Measurements from ENCODE around the gene TIGD3. TPM values are rescaled to one million over a fixed set of nuclear protein-coding genes. Genes with fewer than 3 reads are reported as not detected.

Gene TIGD3
- total RNA-seq, 1 donor from 2014 or later: 1.2 TPM

DNA sequence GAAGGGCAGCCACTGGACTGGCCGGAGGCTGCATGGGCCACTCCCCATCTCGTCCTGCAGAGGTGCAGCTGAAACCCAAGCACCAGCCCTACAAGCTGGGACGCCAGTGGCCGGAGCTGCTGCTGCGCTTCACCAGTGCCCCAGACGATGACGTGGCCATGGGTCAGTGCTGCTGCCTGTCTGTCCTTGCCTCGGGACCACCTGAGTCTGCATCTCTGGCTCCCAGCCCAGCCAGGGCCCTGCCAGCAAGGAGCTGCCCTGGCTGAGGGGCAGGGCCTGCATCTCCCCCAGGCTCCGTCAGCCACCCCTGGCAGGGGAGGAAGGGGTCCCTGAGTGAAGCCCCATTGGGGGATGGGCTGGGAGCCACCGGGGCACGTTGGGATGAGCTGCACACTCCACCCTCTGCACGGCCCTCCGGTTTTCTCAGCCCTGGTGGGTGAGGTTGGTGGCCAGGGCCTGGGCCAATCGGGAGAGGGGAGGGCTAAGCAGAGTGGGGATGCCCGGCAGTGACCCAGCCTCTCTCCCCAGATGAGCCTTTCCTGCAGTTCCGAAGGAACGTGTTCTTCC lies 39.0 kb downstream of the TIGD3 start:
- no peak overlapping the region for H3K4me3 Mint-ChIP-seq
- no peak overlapping the region for H3K27ac Mint-ChIP-seq

DNA sequence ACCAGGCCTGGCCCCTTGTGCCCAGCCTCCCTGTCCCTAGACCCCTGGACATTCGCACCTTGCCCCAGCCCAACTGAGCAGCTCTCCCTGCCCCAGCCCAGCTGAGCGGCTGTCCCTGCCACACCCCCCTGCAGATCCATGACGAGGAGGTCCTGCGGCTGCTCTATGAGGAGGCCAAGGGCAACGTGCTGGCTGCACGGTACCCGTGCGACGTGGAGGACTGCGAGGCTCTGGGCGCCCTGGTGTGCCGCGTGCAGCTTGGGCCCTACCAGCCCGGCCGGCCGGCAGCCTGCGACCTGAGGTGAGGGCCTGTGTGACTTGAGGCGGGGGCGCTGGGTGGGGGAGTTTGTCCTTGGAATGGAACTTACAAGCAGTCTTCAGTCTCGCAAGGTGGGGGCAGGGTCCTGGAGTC lies 39.6 kb downstream of the TIGD3 start:
- Mint-ChIP-seq H3K27me3 (no peaks in the 10 kb centered on the region), H3K27ac (no peak overlapping the region), H3K4me1 (ENCODE audit: unreplicated experiment) (peaks cover 12% of the 10 kb centered on the region), H3K4me3 (no peak overlapping the region), H3K9me3 (no peaks in the 10 kb centered on the region), H3K36me3 (no peaks in the 10 kb centered on the region)
- TF ChIP-seq, protein P1, sequence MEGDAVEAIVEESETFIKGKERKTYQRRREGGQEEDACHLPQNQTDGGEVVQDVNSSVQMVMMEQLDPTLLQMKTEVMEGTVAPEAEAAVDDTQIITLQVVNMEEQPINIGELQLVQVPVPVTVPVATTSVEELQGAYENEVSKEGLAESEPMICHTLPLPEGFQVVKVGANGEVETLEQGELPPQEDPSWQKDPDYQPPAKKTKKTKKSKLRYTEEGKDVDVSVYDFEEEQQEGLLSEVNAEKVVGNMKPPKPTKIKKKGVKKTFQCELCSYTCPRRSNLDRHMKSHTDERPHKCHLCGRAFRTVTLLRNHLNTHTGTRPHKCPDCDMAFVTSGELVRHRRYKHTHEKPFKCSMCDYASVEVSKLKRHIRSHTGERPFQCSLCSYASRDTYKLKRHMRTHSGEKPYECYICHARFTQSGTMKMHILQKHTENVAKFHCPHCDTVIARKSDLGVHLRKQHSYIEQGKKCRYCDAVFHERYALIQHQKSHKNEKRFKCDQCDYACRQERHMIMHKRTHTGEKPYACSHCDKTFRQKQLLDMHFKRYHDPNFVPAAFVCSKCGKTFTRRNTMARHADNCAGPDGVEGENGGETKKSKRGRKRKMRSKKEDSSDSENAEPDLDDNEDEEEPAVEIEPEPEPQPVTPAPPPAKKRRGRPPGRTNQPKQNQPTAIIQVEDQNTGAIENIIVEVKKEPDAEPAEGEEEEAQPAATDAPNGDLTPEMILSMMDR (conservative IDR thresholded peaks at IDR 0.05): no peak
- no peak for DNase-seq (ENCODE audit: extremely low spot score, unreplicated experiment)

More for the DNA sequence above, 39.0 kb downstream of the TIGD3 start:
- DNase-seq (ENCODE audit: extremely low spot score, unreplicated experiment): no peak
- Mint-ChIP-seq H3K9me3 (no peaks in the 10 kb centered on the region), H3K4me1 (ENCODE audit: unreplicated experiment) (peaks cover 17% of the 10 kb centered on the region), H3K36me3 (peaks cover 4% of the 10 kb centered on the region), H3K27me3 (no peaks in the 10 kb centered on the region)
- TF ChIP-seq, protein P1 (conservative IDR thresholded peaks at IDR 0.05): no peak

DNA sequence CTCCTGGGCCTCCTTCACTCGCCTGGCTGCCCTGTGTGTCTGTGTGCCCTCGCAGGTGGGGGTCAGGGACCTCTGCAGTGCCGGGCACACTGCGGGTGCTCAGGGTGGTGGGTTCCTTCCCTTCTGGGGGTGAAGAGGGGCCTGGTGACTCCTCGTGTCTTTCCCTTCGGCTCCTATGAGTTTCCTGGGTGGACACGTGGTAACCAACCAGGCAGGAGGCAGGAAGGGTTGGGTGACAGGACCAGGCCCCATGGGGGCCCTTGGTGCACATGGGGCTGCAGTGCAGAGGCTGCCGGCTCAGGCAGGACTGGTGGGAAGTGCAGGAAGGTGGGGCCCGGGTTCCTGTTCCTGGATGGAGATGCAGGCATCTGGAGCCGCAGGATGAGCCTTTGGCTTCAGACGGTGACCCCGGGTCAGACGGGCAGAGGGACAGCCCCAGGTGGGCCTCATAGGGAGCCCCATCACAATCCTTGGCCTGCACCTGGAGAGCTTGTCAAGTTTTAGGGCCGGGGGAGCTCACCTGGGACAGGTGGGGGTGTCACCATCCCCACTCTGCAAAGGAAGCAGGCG lies 41.5 kb downstream of the TIGD3 start:
- Mint-ChIP-seq H3K36me3 (no peaks in the 10 kb centered on the region), H3K27me3 (no peaks in the 10 kb centered on the region), H3K27ac (no peak overlapping the region), H3K4me3 (no peak overlapping the region), H3K9me3 (no peaks in the 10 kb centered on the region), H3K4me1 (ENCODE audit: unreplicated experiment) (peaks cover 2% of the 10 kb centered on the region)
- DNase-seq (ENCODE audit: extremely low spot score, unreplicated experiment): no peak
- TF ChIP-seq, protein P1 (conservative IDR thresholded peaks at IDR 0.05): no peak

DNA sequence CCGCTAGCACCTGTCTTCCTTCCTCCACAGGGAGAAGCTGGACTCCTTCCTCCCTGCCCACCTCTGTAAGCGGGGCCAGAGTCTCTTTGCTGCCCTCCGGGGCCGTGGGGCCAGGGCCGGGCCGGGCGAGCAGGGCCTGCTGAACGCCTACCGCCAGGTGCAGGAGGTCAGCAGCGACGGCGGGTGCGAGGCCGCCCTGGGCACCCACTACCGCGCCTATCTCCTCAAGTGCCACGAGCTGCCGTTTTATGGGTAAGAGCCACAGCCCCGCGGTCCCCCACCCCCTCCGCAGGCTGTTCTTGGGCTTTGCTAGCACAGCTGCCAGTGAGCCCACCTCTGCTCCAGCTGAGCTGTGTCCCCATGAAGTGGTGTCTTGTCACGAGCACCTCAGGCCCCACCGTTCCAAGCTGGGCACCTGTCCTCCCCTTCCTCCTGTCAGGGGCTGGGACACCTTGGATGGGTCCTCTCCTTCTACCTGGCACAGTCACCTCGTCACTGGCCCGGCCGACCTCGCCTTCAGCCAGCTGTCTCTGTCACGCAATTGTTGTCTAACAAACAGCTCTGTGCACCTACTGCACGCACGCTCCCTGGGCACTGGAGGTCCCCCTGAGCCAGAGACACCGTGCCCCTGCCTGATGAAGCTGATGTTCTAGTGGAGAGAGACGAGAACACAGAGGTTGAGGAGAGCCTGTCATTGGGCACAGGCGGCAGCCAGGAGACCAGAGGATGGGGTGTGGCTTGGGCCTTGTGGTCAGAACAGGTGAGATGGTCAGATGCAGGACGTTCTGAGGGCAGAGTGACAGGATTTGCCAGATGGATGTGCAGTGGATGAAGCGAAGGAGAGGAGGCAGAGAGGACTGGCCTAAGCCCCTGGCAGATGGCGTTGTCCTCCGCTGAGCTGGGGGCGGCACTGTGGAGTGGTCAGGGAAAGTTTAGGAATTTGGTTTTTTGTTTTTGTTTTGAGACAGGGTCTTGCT lies 42.5 kb downstream of the TIGD3 start:
- H3K4me1 Mint-ChIP-seq (ENCODE audit: unreplicated experiment): no peaks in the 10 kb centered on the region
- DNase-seq (ENCODE audit: extremely low spot score, unreplicated experiment): no peak
- no peak overlapping the region for H3K27ac Mint-ChIP-seq
- H3K9me3 Mint-ChIP-seq: no peaks in the 10 kb centered on the region
- TF ChIP-seq, protein P1 (conservative IDR thresholded peaks at IDR 0.05): no peak
- H3K36me3 Mint-ChIP-seq: no peaks in the 10 kb centered on the region
- H3K27me3 Mint-ChIP-seq: no peaks in the 10 kb centered on the region
- H3K4me3 Mint-ChIP-seq: no peak overlapping the region

DNA sequence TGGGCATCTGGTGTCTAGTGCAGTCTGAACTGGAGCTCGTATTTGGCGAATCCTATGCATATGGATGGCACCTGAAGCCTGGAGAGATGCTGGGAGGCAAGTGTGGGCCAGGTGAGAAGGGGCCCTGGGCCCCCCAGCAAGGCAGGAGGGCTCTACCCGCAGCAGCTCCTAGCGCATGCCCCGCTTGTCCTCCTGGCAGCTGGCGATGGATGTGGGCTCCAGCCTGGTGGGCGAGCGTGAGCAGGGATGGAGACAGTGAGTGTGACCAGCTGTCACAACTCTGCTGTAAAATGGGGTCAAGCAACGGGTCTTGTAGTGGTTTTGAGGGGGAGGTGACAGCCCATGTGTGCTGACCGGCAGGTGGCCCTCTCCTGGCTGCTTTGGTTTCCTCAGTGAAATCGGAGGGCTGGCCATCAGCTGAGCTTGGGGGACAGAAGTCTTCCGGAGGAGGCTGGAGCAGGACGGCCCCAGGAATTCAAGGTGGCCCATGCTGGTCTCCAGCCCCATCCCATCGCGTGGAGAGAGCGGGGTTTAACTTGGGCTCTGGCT lies 43.9 kb downstream of the TIGD3 start:
- DNase-seq (ENCODE audit: extremely low spot score, unreplicated experiment): no peak
- H3K36me3 Mint-ChIP-seq: no peaks in the 10 kb centered on the region
- no peaks in the 10 kb centered on the region for H3K9me3 Mint-ChIP-seq
- no peak overlapping the region for H3K4me3 Mint-ChIP-seq
- H3K27ac Mint-ChIP-seq: peak overlapping the region; percentile 43
- no peaks in the 10 kb centered on the region for H3K27me3 Mint-ChIP-seq
- no peaks in the 10 kb centered on the region for H3K4me1 Mint-ChIP-seq (ENCODE audit: unreplicated experiment)
- TF ChIP-seq, protein P1 (conservative IDR thresholded peaks at IDR 0.05): no peak

Data from type B pancreatic cell (in vitro differentiated cells).